Ascending aorta (tissue), 2 donors: Measurements from ENCODE around the gene AOAH. TPM values are rescaled to one million over a fixed set of nuclear protein-coding genes. Genes with fewer than 3 reads are reported as not detected.

ENCODE experiments used
- DNase-seq, 2 donors: peaks; one replicate each; pipeline ENCODE4 v3.0.0-alpha.2; 2019; ENCODE audit warnings: low spot score in 2 of 2
- H3K27ac ChIP-seq, 2 donors: fragments of 200-600 bp; sonication (generic); one replicate each; pipeline ENCODE4 v1.5.1; 2016 to 2017; ENCODE audit warnings: mild to moderate bottlenecking in 1 of 2
- H3K27me3 ChIP-seq: fragments of 200-600 bp; sonication (generic); one replicate; pipeline ENCODE4 v1.5.1; 2017
- H3K36me3 ChIP-seq, 2 donors: fragments of 200-600 bp; sonication (generic); one replicate each; pipeline ENCODE4 v1.5.1; 2016
- H3K4me1 ChIP-seq, 2 donors: fragments of 200-600 bp; sonication (generic); one replicate each; pipeline ENCODE4 v1.5.1; 2016 to 2017; ENCODE audit warnings: mild to moderate bottlenecking in 1 of 2
- H3K4me3 ChIP-seq, 2 donors: fragments of 200-600 bp; sonication (generic); one replicate each; pipeline ENCODE4 v1.5.1; 2016 to 2017; ENCODE audit warnings: mild to moderate bottlenecking in 1 of 2
- H3K9me3 ChIP-seq, 2 donors: fragments of 200-600 bp; sonication (generic); one replicate each; pipeline ENCODE4 v1.5.1; 2016
- CTCF ChIP-seq, 3 experiments: fragments of 200-600 bp in 2 of 3; fragments of 450-650 bp in 1 of 3; sonication (generic) in 2 of 3; IDR thresholded peaks; one replicate each; pipeline ENCODE4 v1.5.1; 2016 to 2019; ENCODE audit warnings: antibody characterized with exemption in 3 of 3, mild to moderate bottlenecking in 1 of 3, moderate library complexity in 1 of 3
- intact Hi-C: fragments of 100-400 bp; cut with DNase I; formaldehyde crosslinking; loops from one replicate; pipeline ENCODE4 v1.15.1; 2023
- total RNA-seq: library from RNA; depleted of rRNA; stranded (reverse); fragments of >200 nt; gene quantifications from one replicate; pipeline ENCODE4 v1.1.0, GENCODE V29; 2016

Gene AOAH
- total RNA-seq, 1 donor from 2014 or later = 0.75 TPM

DNA sequence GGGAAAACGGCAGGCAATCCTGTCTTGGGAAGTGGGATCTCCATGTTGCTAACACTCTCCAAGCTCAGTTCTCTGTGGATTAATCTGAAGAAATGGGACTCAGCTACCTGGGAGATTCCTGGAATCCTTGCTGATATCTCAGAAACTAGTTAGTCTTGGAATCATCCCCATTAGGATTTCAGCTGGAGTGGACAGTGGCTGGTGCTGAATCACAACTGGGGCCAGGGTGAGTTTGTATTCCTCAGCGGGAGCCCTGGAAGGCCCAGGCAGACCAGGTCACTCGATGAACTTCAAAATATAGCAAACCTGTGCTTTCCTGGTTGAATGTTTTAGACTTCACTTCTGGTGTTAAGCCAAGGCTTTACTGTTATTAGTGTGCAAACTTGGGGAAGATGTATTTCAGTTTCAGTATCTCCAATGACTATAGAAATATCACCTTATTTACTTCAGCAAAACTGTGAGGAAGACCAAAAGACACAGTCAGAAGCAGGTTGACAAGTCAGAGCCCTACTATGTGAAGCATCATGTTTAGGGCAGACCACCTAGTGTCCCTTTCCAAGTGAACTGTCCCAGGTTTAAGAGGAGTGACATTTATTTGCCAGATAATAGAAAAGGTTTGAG, 126.1 kb downstream of the AOAH start:
- no peak for DNase-seq
- Histone ChIP-seq H3K27ac (no peak overlapping the region), H3K4me1 (no peaks in the 10 kb centered on the region), H3K27me3 (no peaks in the 10 kb centered on the region), H3K9me3 (no peaks in the 10 kb centered on the region), H3K4me3 (no peak overlapping the region), H3K36me3 (no peaks in the 10 kb centered on the region)
- intact Hi-C loops = no loop called here
- no peak for TF ChIP-seq CTCF (IDR thresholded peaks at IDR 0.05)

- no peak overlapping the region for H3K4me3 ChIP-seq
- intact Hi-C loops = no loop called here
- H3K9me3 ChIP-seq = no peaks in the 10 kb centered on the region
- no peak overlapping the region for H3K27ac ChIP-seq
- H3K36me3 ChIP-seq = no peaks in the 10 kb centered on the region
- no peaks in the 10 kb centered on the region for H3K4me1 ChIP-seq
- no peaks in the 10 kb centered on the region for H3K27me3 ChIP-seq
- no peak for DNase-seq
- no peak for TF ChIP-seq CTCF (IDR thresholded peaks at IDR 0.05)
Measured at GRCh38 chr7:36597090-36597773, 127.1 kb downstream of the AOAH start.

DNA sequence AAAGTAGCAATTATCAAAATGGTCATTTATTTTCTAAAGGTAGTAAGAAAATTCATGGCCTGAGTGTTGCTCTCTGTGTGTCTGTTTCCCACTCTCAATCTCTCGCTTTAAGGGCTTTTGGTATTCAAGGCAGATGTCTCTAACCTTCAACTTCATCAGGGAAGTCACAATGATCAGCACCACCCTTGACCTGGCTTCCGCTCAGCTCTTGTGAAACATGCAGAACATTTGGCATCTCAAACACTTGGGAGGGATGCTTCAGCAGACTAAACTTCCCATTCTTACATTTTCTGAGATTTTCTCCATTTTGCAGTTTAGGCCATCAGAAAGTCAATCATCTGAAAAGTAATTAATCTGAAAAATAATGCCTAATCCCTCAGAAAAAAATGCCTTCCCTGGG, 129.8 kb downstream of the AOAH start:
- no peak for DNase-seq
- Histone ChIP-seq H3K4me3 (no peak overlapping the region), H3K9me3 (no peaks in the 10 kb centered on the region), H3K27me3 (no peaks in the 10 kb centered on the region), H3K27ac (no peak overlapping the region), H3K4me1 (no peaks in the 10 kb centered on the region), H3K36me3 (no peaks in the 10 kb centered on the region)
- intact Hi-C loops = no loop called here
- no peak for TF ChIP-seq CTCF (IDR thresholded peaks at IDR 0.05)

- H3K4me1 ChIP-seq = no peaks in the 10 kb centered on the region
- H3K27ac ChIP-seq = no peak overlapping the region
- H3K4me3 ChIP-seq = no peak overlapping the region
- TF ChIP-seq CTCF (IDR thresholded peaks at IDR 0.05) = no peak
- intact Hi-C loops = no loop called here
- no peaks in the 10 kb centered on the region for H3K27me3 ChIP-seq
- H3K9me3 ChIP-seq = no peaks in the 10 kb centered on the region
- H3K36me3 ChIP-seq = no peaks in the 10 kb centered on the region
- no peak for DNase-seq
Measured at GRCh38 chr7:36591636-36592035, 132.7 kb downstream of the AOAH start.

DNA sequence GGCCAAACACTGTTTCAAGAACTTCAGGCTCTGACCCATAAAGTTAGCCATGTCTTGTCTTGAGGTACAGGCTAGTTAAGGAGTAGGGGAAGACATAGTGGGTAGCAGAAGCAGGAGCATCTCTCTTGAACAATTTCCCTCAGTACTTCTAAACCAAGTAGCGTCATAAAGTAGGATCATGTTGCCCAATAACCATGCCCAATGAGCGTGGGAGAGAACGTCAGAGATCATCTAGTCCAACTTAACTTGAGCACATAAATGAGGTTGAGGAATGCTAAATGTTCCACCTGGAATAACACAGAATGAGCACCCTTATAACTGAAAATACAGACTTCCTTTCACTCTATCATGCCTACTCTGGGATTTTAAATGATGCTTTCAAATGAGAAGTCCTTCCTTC, 134.9 kb downstream of the AOAH start:
- H3K27ac ChIP-seq = no peak overlapping the region
- H3K9me3 ChIP-seq = no peaks in the 10 kb centered on the region
- no peak for TF ChIP-seq CTCF (IDR thresholded peaks at IDR 0.05)
- H3K36me3 ChIP-seq = no peaks in the 10 kb centered on the region
- H3K4me1 ChIP-seq = no peaks in the 10 kb centered on the region
- H3K4me3 ChIP-seq = no peak overlapping the region
- intact Hi-C loops = no loop called here
- H3K27me3 ChIP-seq = no peaks in the 10 kb centered on the region
- no peak for DNase-seq
